Measurements from ENCODE around the gene ZRANB3. TPM values are rescaled to one million over a fixed set of nuclear protein-coding genes. Genes with fewer than 3 reads are reported as not detected.
"Not testable (repeated sequence)": the region's sequence is repeated elsewhere in the genome, so short reads cannot be mapped to it uniquely, and the experiment has no call there.

Gene ZRANB3
- total RNA-seq, 1 experiment from 2014 or later: 4.5 TPM

GRCh38 chr2:135304694-135305093 lies 226.3 kb downstream of the ZRANB3 start:
- no peak overlapping the region for H3K4me3 ChIP-seq
- no peaks in the 10 kb centered on the region for H3K36me3 ChIP-seq
- H3K9me3 ChIP-seq: peaks cover 4% of the 10 kb centered on the region; the same call in 1 of the 2 replicates
- no peaks in the 10 kb centered on the region for H3K27me3 ChIP-seq
- no peak for DNase-seq

GRCh38 chr2:135299658-135300244 lies 231.3 kb downstream of the ZRANB3 start:
- Histone ChIP-seq H3K27me3 (no peaks in the 10 kb centered on the region), H3K36me3 (no peaks in the 10 kb centered on the region; the same call in 1 of the 2 replicates), H3K4me3 (no peak overlapping the region), H3K9me3 (no peaks in the 10 kb centered on the region; the same call in 1 of the 2 replicates)
- DNase-seq: no peak

- no peaks in the 10 kb centered on the region for H3K27me3 ChIP-seq
- no peaks in the 10 kb centered on the region for H3K9me3 ChIP-seq
- H3K4me3 ChIP-seq: no peak overlapping the region
- no peaks in the 10 kb centered on the region; the same call in 1 of the 2 replicates for H3K36me3 ChIP-seq
- DNase-seq: no peak
Observed at GRCh38 chr2:135299165-135299564, 231.9 kb downstream of the ZRANB3 start.

- not testable (repeated sequence) for H3K9me3 ChIP-seq, H3K36me3 ChIP-seq, H3K4me3 ChIP-seq, H3K27me3 ChIP-seq, DNase-seq
Observed at GRCh38 chr2:135287121-135287520, 243.9 kb downstream of the ZRANB3 start.

- Histone ChIP-seq H3K9me3 (peaks cover 3% of the 10 kb centered on the region), H3K36me3 (no peaks in the 10 kb centered on the region), H3K27me3 (no peaks in the 10 kb centered on the region), H3K4me3 (no peak overlapping the region)
- DNase-seq: no peak
Observed at GRCh38 chr2:135285391-135285790, 245.6 kb downstream of the ZRANB3 start.

- no peaks in the 10 kb centered on the region for H3K27me3 ChIP-seq
- H3K4me3 ChIP-seq: no peak overlapping the region
- no peaks in the 10 kb centered on the region for H3K9me3 ChIP-seq
- no peaks in the 10 kb centered on the region for H3K36me3 ChIP-seq
- no peak for DNase-seq
Observed at GRCh38 chr2:135281379-135281778, 249.6 kb downstream of the ZRANB3 start.

GRCh38 chr2:135279209-135279608 lies 251.8 kb downstream of the ZRANB3 start:
- Histone ChIP-seq H3K36me3 (no peaks in the 10 kb centered on the region), H3K4me3 (no peak overlapping the region), H3K27me3 (no peaks in the 10 kb centered on the region), H3K9me3 (no peaks in the 10 kb centered on the region)
- DNase-seq: no peak

- no peaks in the 10 kb centered on the region for H3K9me3 ChIP-seq
- no peak overlapping the region for H3K4me3 ChIP-seq
- no peaks in the 10 kb centered on the region for H3K36me3 ChIP-seq
- no peaks in the 10 kb centered on the region for H3K27me3 ChIP-seq
- DNase-seq: no peak
Observed at GRCh38 chr2:135276525-135276924, 254.5 kb downstream of the ZRANB3 start.

- H3K9me3 ChIP-seq: no peaks in the 10 kb centered on the region
- H3K4me3 ChIP-seq: no peak overlapping the region
- H3K36me3 ChIP-seq: no peaks in the 10 kb centered on the region; the same call in 1 of the 2 replicates
- no peaks in the 10 kb centered on the region for H3K27me3 ChIP-seq
- DNase-seq: no peak
Observed at GRCh38 chr2:135271006-135271405, 260.0 kb downstream of the ZRANB3 start.

GRCh38 chr2:135265960-135266490 lies 265.0 kb downstream of the ZRANB3 start:
- H3K27me3 ChIP-seq: no peaks in the 10 kb centered on the region
- no peak for DNase-seq
- H3K36me3 ChIP-seq: no peaks in the 10 kb centered on the region; the same call in 1 of the 2 replicates
- no peak overlapping the region for H3K4me3 ChIP-seq
- H3K9me3 ChIP-seq: no peaks in the 10 kb centered on the region

- H3K9me3 ChIP-seq: peaks cover 7% of the 10 kb centered on the region; the same call in 1 of the 2 replicates
- no peak for DNase-seq
- no peak overlapping the region for H3K4me3 ChIP-seq
- H3K36me3 ChIP-seq: no peaks in the 10 kb centered on the region
- H3K27me3 ChIP-seq: no peaks in the 10 kb centered on the region
Observed at GRCh38 chr2:135259123-135259522, 271.9 kb downstream of the ZRANB3 start.

GRCh38 chr2:135258193-135258592 lies 272.8 kb downstream of the ZRANB3 start:
- H3K27me3 ChIP-seq: no peaks in the 10 kb centered on the region
- no peaks in the 10 kb centered on the region for H3K36me3 ChIP-seq
- DNase-seq: peak; percentile 12
- peaks cover 7% of the 10 kb centered on the region; the same call in 1 of the 2 replicates for H3K9me3 ChIP-seq
- no peak overlapping the region for H3K4me3 ChIP-seq

- peak; percentile 77 for DNase-seq
- no peak overlapping the region for H3K4me3 ChIP-seq
- peaks cover 7% of the 10 kb centered on the region; the same call in 1 of the 2 replicates for H3K9me3 ChIP-seq
- no peaks in the 10 kb centered on the region for H3K27me3 ChIP-seq
- H3K36me3 ChIP-seq: no peaks in the 10 kb centered on the region
Observed at GRCh38 chr2:135257383-135258090, 273.5 kb downstream of the ZRANB3 start.

GRCh38 chr2:135256531-135257260 lies 274.3 kb downstream of the ZRANB3 start:
- peak; percentile 49 for DNase-seq
- Histone ChIP-seq H3K27me3 (no peaks in the 10 kb centered on the region), H3K36me3 (no peaks in the 10 kb centered on the region), H3K4me3 (no peak overlapping the region), H3K9me3 (peaks cover 7% of the 10 kb centered on the region; the same call in 1 of the 2 replicates)

- DNase-seq: no peak
- Histone ChIP-seq H3K4me3 (no peak overlapping the region), H3K36me3 (peaks cover 2% of the 10 kb centered on the region; the same call in 1 of the 2 replicates), H3K9me3 (peaks cover 9% of the 10 kb centered on the region; the same call in 1 of the 2 replicates), H3K27me3 (no peaks in the 10 kb centered on the region)
Observed at GRCh38 chr2:135255208-135255607, 275.8 kb downstream of the ZRANB3 start.

GRCh38 chr2:135252805-135253458 lies 278.1 kb downstream of the ZRANB3 start:
- Histone ChIP-seq H3K4me3 (no peak overlapping the region), H3K9me3 (peaks cover 9% of the 10 kb centered on the region; the same call in 1 of the 2 replicates), H3K27me3 (no peaks in the 10 kb centered on the region), H3K36me3 (peaks cover 2% of the 10 kb centered on the region; the same call in 1 of the 2 replicates)
- DNase-seq: no peak

Measured in MG63 (cell line).